GM18868 (cell line): ENCODE results near the gene MYO1B.

Source experiments
- ATAC-seq: cut with Tn5 transposase; IDR thresholded peaks from one replicate; pipeline ENCODE4 v1.9.1; 2021; ENCODE audit warnings: mild to moderate bottlenecking, moderate library complexity; ENCODE audit not compliant: unreplicated experiment

MYO1B gene

DNA sequence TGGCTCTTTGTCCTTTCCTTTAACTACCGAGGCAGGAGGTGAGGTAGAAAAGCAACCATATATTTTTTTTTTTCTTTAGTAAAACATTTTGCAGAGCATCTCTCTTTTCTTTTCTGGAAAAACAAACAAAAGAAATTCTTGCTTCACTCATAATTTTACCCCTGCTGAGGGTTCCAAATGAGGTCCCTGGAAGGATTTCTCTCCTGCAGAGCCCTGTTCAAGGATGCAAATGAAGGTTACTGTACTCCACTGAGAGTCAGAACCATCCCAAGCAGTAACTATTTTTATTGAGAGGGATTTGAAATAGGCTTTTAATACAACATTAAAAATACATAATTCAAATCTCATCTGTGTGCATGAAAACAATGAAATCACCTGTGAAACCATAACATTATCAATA lies 19.5 kb upstream of the MYO1B start:
- no peak for ATAC-seq

DNA sequence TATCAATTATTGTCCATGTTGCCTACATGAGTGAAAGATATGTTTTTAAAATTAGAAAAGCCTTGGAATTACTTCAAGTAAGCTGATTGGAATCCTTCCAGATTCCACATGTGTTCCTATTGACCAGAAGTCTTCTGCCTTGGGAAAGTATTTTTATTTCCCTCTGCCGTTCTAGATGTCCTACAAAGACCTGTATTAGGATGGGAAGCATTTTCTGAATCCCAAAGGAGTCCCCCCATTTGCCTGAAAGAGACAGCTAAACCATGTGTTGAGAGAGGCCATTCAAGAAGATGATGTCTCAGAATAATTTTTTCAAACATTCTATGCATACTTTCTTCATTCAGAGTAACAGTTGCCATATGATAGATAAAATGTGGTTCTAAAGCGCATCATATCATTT lies 19.0 kb upstream of the MYO1B start:
- ATAC-seq, result no peak

DNA sequence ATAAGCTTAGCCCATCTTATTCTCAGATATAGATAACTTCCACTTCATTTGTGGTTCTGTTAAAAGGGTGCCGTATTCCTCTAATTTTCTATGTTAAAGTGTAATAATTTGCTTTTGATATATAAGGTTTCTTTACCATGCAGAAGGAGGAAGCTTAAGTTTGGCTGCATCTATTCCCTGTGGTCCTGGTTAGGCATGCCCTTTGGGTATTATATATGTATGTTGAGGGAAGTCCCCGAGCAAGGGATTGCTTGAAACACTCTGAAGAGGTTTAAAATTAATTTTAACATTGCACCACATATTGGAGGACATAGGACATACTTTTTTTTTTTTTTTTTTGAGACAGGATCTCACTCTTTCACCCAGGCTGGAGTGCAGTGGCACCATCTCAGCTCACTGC lies 16.9 kb upstream of the MYO1B start:
- ATAC-seq, result no peak

DNA sequence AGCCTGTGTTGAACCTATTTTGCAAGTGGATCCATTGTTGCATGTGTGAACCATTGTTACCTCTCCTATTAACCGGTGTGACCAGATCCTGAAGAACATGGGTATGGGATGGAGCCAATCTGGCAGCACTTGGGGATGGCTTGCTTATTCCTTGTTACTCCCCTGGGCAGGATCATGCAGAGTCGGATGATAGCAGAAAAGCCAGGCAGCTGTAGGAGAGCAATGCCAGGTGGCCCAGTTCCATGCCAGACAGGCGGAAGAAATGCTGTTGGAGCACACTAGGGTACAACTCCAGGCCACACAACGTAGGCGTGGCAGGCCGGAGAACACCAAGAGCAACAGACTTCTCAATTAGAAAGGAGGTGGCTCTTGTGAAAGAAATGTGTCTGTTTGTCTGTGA lies 16.3 kb upstream of the MYO1B start:
- no peak for ATAC-seq

DNA sequence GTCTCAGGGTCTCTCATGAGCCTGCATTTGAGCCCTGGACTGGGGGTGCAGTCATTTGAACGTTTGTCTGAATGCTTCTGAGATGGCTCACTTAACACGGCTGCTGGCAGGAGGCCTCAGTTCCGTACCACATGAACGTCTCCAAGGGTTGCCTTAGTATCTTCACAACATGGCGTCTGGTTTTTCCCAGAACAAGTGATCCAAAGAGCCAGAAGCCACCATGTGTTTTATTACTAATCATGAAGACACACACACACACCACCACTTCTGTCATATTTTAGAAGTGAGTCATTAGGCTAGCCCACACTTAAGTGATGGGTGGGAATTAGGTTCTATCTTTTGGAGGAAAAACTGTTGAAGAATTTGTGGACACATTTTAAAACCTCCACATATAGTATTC lies 15.0 kb upstream of the MYO1B start:
- ATAC-seq, result no peak

DNA sequence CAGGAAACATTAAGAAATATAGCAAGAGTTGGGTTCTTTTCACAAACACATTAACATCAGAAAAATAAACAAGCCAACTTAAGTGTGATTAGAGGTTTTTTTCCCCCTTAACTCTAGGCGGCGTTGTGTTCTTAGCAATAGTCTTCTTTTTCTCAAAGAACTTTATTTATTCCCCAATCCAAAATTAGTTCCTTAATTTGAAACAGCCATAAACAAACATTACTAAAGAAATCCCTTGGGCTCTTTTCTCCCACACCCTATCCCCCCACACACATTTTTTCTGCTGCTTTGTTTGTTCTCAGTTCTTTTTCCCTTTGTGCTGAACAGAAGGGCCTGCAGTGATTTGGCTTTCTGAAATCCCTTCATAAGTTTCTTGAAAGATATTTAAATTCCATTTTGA lies 13.2 kb upstream of the MYO1B start:
- ATAC-seq, result no peak

DNA sequence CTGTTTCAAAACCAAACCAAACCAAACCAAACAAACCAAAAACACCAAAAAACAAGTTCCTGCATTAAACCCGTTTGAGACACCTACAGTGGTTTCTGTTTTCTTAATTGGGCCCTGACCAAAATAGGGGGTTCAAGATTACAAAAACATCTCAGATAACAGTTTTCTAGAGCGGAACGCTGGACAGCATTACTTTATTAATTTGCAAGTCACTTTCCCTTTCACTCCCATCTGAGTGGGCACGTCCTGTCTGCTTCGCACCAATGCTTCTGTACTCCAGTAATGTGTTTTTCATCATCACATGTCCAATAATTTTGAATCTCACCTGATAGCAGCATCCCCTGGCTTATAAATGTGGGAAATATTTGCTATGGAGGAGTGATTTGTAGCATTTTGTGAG lies 11.7 kb upstream of the MYO1B start:
- peak; percentile 68 for ATAC-seq

DNA sequence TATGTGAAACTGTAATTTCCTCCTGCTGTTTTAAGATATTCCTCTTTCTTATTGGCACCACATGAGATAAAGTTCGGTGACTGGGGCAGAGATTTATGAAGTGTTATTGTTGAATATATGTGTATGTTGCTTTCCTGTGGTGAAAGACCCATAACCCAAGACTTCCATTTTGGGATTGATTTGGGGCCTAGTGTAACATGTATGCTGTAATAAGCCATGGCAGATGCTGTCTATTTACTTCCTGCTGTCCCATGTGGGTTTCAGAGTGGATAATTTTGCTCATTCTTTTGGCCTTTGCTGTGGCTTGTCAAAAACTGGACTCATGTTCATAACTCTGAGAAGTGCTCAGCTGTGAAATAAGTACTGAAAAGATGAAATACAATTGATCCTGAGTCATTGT lies 10.8 kb upstream of the MYO1B start:
- ATAC-seq, result no peak

DNA sequence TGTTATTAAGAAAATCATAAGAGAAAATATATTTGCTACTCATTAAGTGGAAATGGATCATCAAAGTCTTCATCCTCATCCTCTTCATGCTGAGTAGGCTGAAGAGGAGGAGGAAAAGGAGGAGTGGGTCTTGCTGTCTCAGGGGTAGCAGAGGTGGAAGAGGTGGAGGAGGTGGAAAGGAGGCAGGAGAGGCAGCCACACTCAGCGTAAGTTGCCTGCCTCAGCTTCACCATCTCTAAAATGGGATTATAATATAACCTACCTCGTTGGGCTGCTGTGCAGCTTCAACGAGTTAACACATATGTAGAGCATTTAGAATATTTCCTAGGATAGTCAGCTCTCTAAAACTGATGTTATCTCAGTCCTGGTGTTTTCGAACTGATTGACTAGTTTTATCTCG lies 4.3 kb upstream of the MYO1B start:
- ATAC-seq, result no peak

DNA sequence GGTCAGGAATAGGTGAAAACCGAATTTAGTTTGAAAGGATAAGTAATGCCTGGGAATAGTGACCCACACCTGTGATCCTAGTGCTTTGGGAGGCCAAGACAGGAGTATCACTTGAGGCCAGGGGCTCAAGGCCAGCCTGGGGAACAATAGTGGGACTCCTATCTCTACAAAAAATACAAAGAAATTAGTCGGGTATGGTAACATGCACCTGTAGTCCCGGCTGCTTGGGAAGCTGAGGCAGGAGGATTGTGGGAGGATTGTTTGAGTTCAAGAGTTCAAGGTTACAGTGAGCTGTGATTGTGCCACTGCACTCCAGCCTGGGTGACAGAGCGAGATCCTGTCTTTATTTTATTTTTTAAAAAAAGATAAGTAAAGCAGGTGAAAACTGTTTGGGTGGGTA lies 3.8 kb upstream of the MYO1B start:
- no peak for ATAC-seq

DNA sequence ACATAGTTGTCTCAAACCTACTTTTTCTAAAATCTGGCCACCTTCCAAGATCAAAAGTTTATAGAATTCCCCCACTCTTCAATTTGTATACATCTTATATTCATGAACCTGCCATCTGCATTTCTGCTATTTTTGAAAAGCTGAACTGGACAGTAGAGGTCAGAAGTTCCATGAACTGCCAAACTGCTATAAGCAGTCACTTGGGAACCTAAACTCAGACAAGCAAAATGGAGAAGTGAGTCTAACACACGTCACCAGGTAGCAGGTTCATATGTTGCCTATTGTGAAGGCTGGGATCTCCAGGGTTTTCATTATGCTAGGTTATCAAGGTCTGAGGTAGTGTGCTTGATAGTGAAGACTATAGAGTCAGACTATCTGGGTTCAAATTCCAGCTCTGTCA lies 2.0 kb upstream of the MYO1B start:
- peak; percentile 69 for ATAC-seq

DNA sequence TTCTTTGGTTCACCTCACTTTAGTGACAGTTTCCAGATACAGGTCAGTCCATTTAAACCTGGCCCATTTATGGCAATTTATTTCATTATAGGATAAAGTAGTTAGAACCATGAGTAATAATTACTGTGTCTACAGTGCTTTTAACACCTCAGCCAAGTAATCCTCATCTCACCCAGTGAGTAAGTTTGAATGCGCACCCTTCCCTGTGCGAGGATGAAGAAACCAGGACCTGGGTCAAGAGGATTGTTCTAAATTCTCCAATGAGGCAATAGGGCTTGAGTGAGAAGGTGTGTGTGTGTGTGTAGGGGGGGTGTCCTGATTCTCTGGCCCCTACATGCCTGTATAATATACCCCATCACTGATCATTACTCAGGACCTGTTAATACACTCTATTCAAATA lies 854 bp upstream of the MYO1B start:
- no peak for ATAC-seq

DNA sequence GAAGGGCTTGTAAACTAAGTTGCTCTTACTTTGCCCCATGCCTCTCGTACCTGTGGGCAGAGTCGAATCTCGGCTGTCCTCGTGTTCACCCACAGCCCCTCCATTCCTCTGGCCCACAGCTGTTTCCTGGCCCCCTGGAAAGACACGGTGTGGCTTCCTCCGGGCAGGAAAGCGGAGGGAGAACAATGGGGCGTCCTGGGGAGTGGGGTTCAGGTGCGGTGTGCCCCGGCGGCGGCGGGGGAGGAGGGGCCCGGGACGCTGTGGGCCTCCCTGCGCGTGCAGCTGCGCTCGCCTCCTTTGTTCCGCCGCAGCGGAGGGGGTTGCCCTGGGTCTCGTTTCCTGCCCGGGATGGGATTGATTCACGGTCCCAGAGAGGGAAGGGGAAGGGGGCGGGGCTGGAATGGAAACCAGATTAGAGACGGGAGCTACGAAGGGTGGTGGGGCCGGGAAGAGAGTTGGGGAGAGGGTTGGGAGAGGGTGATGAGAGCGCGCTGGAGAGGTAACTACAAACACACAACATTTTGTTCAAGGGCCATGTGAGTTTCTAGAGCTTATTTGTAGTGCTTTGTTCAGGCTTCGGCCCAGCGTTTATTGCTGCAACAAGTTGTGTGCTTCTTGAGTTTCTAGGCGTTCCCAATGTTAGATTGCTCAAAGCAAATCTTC lies 796 bp downstream of the MYO1B start:
- ATAC-seq, result peak; percentile 6

DNA sequence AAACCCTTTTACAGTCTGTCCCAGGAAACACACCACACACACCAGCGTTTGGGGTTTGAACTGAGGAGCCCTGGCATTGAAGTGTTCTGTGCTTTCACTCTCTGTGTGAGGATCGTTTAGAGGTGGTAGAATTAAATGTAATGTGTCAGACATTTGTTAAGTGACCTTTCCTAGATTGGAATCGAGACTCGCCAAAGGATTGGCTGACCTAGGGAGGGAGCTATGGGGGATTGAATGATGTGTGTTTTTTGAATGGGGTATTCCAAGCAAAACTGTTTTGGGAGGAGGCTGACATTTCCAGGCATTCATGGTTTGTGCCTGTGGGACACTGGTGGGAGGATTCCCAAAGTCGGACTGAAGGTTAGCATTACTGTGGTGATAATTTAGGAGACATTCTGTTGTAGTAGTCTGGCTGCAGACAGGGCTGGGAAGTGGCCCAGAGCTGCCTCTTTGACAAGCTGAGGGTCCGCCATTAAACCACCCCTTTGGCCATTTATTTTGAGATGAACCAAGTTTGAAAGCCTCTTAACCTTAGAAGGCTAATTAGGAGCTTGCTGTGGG lies 1.7 kb downstream of the MYO1B start:
- no peak for ATAC-seq

DNA sequence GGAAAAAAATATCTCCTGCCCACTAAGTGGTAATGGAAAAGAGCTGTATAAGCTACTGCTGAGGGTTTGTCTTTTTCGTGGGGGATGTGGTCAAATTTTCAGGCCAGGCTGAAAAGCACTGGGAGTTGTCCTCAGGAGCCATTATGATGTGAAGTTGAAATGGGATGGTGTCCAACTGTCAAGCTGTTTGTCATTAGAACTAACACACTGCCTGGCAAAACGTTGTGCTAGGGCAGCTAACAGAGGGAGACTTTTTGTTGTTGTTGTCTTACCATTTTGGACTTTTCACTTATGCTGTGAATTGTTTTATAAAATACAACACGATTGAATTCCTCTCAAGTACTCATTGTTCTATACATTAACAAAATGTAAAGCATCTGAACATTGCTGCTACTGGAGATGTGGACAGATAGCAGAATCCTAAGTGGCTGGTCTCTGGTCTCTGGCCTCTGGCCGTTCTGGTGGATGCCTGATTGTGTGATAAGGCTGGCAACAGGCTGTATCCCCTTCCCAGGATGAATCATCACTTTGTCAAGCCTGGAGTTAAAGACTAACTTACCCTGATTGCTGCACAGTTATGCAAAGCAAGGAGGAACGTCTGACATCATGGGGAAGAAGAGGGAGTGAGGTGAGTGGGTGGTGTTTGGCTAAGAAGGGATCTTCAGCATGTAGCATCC lies 2.3 kb downstream of the MYO1B start:
- ATAC-seq, result no peak

DNA sequence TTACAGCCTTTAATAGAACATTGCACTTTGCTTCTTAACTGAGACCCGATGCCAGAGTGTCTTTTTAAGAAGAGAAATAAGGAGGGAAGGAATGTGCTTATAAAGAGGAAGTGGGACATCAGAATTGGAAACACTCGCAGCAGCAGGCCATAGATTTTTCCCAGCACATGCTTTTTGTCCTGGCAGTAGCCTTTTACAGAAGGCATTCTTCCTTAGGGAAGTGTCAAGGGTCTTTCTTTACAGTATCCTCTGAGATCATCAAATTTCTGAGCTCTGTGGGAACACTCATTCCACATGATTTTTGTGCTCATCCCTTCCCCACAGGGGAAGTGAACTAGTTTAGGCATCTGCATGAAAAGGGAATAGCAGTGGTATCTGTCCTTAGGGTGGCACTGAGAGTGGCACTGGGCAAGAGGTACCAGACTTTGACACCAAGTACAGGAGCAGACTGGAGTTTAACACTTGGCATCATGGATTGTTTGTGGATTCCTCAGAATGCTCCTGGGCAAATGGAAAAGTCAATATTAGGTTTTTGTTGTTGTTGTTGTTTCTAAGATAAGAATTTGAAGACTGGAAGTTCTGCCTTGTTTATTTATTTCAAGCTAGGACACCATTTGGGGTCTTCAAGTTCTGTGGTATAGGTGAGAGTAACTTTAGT lies 4.1 kb downstream of the MYO1B start:
- ATAC-seq, result no peak

DNA sequence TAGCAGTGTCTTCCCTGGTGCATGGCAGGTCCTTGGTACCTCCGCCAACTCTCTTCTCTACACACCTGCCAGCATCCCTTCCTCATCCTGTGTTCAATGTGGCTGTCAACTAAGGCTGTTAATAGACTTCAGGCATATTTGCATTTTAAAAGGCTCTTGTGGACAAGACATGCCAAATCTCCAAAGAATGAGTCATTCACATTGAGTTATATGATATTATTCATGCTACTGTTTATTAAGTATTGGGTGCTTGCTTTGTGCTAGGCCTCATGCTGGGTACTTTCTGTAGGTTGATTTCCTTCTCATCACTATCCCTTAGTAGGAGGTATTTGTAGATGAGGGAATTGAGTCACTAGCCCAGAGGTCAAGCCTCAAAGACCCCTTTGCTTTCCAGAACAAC lies 5.2 kb downstream of the MYO1B start:
- ATAC-seq, result no peak

DNA sequence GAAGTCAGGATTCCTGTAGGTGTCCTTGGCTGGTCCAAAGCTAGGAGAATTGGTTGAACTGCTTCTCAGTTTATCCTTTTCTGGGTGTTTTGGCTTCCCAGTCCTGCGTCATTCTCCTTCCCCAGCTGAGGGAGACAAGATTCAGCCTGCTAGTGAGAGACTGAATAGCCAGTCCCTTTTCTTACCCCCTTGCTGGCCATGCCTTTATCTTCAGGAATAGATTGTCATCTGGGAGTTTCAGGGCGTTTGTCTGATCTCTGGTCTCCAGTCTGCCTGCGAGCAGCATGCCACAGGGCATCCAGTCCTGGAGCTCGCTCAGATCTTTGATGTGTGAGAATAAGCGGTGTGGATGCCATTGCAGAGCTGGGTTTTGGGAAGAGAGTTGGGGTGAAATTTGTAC lies 5.8 kb downstream of the MYO1B start:
- no peak for ATAC-seq

DNA sequence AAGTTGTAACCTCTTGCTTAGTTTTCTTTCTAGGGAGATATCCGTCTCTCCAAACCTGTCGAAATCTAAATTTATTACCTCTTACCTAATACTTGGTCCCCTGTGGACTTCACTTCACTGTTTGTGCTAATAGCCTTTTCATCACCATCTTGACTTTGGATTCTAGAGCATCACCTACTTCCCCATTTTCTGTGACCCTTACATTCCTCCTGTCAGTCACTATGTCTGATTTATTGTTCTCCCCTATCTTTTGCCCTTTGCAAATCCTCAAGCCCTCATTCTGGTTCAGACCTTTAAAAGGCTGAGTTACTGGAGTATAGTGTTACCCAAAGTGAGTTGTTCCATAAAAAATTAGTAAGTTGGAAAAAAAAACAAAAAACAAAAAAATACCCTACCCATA lies 7.5 kb downstream of the MYO1B start:
- ATAC-seq, result no peak

DNA sequence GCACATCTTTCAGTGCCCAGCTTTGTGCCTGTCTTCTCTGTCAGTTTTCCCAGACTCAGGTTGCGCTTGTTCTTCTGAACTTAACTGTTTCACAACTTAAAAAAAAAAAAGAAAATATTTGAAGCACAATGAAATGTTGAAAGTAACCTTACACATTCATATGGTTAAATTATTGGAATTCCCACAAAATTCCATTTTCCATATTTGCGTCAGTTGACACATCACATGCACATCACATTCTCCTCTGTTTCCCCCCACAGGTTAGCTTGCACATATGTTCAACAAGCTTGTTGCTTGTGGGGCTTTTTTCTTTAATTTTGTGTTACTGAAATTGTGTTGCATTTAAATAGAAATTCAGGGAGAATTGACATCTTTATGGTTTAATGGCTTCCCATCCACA lies 8.3 kb downstream of the MYO1B start:
- ATAC-seq, result no peak

DNA sequence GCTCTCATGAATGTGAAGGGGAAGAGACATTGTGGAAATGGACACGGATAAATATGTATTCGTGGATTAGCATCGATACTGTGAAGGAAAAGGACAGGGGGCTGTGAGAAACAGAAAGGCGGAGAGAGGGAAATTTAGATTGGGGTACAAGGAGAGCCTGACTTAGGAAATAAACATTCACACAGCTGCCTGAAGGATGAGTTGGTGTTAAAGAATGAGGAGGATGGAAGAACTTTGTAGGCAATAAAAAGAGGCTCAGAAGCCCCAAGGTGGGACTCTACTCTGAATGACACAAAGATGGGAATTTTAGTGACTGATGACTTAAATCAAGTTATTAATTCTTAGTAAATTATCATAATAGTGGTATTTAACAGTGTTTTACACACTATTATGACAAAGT lies 10.1 kb downstream of the MYO1B start:
- no peak for ATAC-seq

DNA sequence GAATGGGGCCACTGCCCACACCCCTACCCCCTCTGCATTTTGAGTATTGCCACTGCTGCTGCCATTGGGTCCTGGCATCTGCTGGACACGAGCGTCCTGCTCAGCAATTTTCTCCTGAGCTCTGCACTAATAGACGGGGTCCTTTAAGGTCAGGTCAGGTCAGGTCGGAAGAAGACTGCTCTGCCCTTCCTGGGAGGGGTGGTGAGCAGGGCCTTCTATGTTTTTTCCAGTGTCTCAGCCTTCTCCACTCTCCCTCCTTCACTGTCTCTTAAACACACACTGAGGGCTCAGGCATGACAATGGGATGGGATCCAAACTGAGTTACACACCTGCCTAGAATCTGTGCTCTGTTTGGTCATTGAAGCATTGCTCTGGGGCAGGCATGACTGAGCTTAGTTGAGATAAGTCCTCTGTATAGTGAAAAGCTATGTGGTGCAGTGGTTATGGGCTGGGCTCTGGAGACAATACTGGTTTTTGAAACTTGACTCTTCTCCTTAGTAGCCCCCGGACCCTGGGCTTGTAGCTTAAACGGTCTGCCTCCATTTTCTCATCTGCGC lies 10.6 kb downstream of the MYO1B start:
- ATAC-seq, result no peak
